GM21723 (cell line): Measurements from ENCODE around the gene KDM4D.
"Not testable (repeated sequence)": the region's sequence is repeated elsewhere in the genome, so short reads cannot be mapped to it uniquely, and the experiment has no call there.

Experiments
- ATAC-seq: cut with Tn5 transposase; IDR thresholded peaks from one replicate; pipeline ENCODE4 v1.9.1; 2021; ENCODE audit warnings: mild to moderate bottlenecking, moderate library complexity; ENCODE audit not compliant: unreplicated experiment

The KDM4D gene

DNA sequence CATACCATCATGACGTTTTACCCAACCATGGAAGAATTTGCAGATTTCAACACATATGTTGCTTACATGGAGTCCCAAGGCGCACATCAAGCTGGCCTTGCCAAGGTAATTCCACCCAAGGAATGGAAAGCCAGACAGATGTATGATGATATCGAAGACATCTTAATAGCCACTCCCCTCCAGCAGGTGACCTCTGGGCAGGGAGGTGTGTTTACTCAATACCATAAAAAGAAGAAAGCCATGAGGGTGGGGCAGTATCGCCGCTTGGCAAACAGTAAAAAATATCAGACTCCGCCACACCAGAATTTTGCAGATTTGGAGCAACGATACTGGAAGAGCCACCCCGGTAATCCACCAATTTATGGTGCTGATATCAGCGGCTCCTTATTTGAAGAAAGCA is 52.1 kb downstream of the KDM4D start:
- ATAC-seq: not testable (repeated sequence)

DNA sequence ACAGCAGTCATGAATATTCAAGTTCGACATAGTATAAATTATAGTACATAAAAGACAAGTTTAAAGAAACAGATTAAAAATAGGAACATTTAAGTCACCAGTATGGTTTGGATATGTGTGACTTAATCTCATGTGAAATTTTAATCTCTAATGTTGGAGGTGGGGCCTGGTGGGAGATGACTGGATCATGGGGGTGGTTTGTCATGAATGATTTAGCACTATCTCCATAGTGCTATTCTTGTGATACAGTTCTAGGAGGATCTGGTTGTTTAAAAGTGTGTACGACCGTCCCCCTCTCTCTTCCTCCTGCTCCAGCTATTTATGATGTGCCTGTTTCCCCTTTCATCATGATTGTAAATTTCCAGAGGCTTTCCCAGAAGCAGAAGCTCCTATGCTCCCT is 54.8 kb downstream of the KDM4D start:
- ATAC-seq: no peak

DNA sequence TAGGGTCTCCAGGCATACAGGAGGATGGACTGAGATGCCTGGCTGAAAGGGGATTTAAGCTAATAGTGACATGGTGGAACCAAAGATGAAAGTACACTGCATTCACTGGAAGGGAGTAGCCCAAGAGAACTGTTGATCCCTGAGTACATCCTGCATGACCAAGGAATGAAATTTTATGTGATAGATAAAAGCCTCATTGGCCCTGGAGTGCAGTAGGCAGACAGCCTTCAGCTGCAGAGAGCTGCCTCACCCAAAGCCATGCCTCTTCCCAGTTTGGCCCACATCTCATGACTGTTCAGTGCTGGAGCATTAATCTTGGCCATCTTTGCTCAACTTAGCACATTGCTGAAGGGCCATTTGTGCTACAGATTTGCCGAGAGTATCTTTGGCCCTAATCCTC is 59.5 kb downstream of the KDM4D start:
- no peak for ATAC-seq

DNA sequence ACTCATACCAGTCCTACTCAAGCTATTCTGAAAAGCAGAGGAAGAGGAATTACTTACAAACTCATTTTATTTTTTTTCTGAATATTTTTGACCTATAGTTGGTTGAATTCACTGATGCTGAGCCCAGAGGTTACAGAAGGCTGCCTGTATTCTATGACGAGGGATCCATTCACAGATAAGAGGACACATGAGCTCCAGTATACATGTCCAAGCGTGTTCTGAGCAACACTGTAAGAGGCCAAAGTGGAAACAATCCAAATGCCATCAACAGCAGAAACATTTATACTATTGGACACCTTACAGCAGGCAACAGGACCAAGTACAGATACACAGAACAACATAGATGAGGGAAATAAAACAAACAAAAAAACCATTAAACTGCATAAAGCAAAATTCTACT is 61.8 kb downstream of the KDM4D start:
- ATAC-seq: no peak

DNA sequence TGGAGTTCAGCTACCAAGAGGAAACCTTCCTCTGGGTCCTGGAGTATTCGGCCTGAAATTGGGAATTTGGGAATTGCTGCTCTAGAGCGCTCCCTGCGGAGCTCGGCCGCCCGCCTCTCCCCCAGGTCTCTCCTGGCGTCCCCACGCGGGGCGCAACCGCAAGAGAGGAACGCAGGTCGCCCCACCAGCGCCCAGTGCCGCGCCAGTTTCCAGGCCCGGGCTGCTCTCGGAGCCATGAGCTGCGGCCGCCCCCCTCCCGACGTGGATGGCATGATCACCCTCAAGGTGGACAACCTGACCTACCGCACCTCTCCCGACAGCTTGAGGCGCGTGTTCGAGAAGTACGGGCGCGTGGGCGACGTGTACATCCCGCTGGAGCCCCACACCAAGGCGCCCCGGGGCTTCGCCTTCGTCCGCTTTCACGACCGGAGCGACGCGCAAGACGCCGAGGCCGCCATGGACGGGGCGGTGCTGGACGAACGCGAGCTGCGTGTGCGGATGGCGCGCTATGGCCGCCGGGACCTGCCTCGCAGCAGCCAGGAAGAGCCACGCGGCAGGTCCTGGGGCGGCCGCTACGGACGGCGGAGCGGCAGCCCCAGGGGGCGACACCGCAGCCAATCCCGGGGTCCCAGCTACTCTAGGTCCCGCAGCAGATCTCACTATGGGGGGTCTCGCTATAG is 64.0 kb downstream of the KDM4D start:
- ATAC-seq: not testable (repeated sequence)

DNA sequence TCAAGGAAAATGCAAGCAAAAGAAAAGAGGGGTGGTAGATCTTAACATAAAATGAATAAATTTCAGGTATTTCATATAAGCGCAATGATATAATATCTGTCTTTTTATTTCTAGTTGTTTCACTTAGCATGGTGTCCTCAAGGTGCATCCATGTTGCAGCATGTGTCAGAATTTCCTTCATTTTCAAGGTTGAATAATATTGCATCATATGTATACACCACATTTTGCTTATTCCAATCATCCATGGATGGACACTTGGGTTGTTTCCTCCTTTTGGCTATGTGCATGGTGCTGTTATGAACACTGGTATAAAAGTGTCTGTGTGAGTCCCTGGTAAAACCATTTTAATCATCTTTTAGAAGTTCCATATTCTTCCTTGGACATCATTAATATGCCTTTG is 68.7 kb downstream of the KDM4D start:
- ATAC-seq: no peak

DNA sequence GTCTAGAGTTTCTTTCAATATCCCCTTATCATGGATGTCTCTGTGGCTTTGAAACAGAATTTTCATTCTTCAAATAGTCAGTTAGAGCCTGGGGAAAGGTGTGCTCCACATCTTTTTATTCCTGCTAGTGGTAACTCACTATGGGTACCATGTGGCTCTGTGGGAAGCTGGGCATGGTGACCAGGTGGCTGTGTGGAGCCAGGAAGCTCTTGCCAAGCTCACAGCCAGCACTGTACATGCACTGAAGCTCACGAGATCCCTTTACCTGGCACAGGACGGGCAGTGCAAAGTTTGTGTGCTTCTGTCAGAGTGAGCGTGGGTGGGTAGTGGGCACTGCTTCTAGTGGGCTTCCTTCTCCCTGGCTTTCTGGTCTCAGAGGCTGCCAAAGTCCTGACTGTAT is 69.4 kb downstream of the KDM4D start:
- ATAC-seq: no peak

DNA sequence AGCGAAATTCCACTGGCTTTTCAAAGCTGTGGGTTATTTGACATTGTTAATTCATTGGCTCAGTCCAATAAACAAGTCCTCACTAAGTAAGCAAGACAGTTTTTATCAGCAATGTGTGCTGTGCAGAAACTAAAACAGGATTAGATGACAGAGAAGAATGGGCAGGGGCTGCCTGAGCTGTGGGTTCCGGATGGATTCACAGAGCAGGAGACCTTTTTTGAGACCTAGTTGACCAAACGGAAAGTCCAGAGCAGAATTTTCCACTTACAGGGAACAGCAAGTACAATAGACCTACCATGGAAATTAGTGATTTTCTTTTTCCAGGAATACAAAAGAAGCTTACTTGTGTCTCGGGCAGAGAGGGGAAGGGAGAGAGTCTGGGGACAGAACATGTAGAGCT is 70.5 kb downstream of the KDM4D start:
- ATAC-seq: no peak

DNA sequence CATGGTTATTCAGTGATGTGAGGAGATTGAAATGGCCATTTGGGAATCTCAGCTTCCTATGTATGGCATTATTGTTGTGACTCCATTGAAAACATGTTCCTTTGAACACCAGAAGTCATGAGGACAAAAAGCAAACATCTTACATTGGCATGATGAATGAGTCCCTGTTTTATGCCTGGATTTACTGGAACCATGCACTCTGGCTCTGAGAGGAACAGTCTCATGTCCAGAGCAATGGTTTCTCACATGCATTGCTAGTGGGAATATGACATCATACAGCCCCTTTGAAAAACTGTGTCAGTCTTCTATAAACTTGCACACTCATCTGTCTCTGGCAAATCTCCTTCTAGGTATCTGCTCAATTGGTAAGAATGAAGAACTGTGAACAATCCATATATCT is 72.3 kb downstream of the KDM4D start:
- ATAC-seq: no peak
